Ishikawa (cell line): ENCODE results near the gene CBX1.

Experiments
- CREB1 ChIP-seq: IDR thresholded peaks from 2 replicates; pipeline ENCODE4 v1.6.1; 2012; ENCODE audit warnings: low read depth
- EP300 ChIP-seq: IDR thresholded peaks from 2 replicates; pipeline ENCODE4 v1.6.1; 2012; ENCODE audit warnings: borderline replicate concordance
- FOXM1 ChIP-seq: IDR thresholded peaks from 2 replicates; pipeline ENCODE4 v1.6.1; 2012; ENCODE audit warnings: low read depth, borderline replicate concordance
- RAD21 ChIP-seq: IDR thresholded peaks from 2 replicates; pipeline ENCODE4 v1.6.1; 2012; ENCODE audit warnings: low read depth
- REST ChIP-seq: IDR thresholded peaks from 2 replicates; pipeline ENCODE4 v1.6.1; 2012; ENCODE audit warnings: low read depth, mild to moderate bottlenecking
- TAF1 ChIP-seq: IDR thresholded peaks from 2 replicates; pipeline ENCODE4 v1.6.1; 2012; ENCODE audit warnings: low read depth, mild to moderate bottlenecking
- TEAD4 ChIP-seq: IDR thresholded peaks from 2 replicates; pipeline ENCODE4 v1.6.1; 2012
- YY1 ChIP-seq: IDR thresholded peaks from 2 replicates; pipeline ENCODE4 v1.6.1; 2012; ENCODE audit warnings: low read depth
- ZBTB7A ChIP-seq: IDR thresholded peaks from 2 replicates; pipeline ENCODE4 v1.6.1; 2012; ENCODE audit warnings: low read depth

DNA sequence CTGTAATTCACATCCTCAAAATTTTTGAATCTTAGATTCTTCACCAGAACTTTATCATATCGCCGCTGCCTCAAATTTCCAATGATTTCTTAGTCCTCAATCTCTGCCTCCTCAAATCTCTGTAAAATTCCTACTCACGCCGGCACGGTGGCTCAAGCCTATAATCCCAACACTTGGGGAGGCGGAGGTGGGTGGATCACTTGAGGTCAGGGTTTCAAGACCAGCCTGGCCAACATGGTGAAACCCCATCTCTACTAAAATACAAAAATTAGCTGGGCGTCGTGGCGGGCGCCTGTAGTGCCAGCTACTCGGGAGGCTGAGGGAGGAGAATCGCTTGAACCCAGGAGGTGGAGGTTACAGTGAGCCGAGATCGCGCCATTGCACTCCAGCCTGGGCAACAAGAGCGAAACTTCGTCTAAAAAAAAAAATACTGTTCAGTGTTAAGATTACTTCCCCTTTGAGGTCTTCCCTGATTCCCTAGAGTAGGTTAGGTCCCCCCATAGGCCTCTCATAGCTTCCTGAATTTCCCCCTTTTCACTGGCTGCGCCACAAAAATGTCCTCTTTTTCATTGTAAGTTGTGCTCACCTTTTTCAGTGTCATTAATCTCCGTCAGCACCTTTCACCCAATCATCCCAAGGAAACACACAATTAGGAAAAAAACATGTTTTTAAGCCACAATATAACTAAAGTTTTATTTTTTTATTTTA is 919 bp upstream of the CBX1 start:
- TF ChIP-seq CREB1 (no peak), REST (no peak), EP300 (no peak), TAF1 (no peak), ZBTB7A (no peak), RAD21 (no peak), TEAD4 (no peak), FOXM1 (no peak), YY1 (no peak)
